NCI-H1092 (cell line): ENCODE data around the gene CFI.

Experiments
- DNase-seq: peaks from one replicate; lab custom pipeline; 2025; lab: John Stamatoyannopoulos, UW

The CFI gene

GRCh38 chr4:109730619-109731545 is 70.9 kb downstream of the CFI start:
- DNase-seq = no peak

GRCh38 chr4:109729718-109730618 is 71.8 kb downstream of the CFI start, which contains the start of gene PLA2G12A:
Gene PLA2G12A, minus strand, starts transcription at chr4:109730070. Its CDS starts 261 bp downstream, at chr4:109729809.
- peak; percentile 37 for DNase-seq

DNA sequence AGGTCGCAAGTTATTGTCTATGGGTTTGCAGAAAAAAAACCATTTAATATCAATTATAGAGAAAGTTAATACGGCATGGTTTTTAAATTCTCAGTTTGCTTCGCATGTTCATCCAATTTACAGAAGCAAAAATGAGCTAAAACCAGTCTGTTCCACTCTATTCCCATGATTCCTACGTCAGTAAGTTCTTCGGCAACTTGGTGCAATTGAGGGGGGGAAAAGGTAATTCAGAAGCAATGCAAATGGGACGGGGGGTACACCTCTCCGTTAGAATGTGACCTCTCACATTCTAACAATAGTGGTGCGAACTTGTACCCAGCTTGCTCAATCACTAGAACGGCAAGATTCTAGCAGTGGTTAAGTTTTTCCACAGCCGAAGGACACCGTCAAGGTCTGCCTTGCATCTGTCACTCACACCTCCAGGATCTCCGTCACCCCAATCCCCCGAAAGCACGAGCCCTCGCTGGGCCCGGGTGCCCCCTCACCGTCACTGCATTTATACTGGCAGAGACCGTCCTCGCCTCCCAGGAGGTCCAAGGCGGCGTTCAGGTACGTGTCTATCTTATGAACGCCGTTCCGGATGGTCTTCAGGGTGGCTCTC is 72.6 kb downstream of the CFI start:
- DNase-seq = no peak

DNA sequence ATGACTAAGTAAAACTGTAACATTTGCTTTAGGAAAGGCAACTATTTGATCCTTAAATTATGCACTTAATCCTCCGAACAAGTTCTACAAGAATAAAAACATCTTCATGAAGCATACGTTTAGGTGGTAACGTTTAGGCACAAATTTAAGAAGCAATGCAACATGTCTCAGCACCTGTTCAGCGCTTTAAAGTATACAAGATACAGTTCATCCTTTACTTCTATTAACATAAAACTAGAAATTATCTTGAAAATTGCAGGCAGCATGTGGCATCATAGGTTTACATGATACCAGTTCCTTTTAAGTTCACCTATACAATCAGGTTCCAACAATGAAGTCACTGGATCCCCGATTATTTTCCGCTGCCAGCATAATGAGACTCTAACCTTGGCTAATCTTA is 73.4 kb downstream of the CFI start:
- DNase-seq = no peak

- DNase-seq = no peak
Measured at GRCh38 chr4:109723110-109723509, 78.7 kb downstream of the CFI start.

- DNase-seq = no peak
Measured at GRCh38 chr4:109722357-109722756, 79.4 kb downstream of the CFI start.

- no peak for DNase-seq
Measured at GRCh38 chr4:109721033-109721432, 80.8 kb downstream of the CFI start.

GRCh38 chr4:109719604-109720003 is 82.2 kb downstream of the CFI start:
- no peak for DNase-seq

GRCh38 chr4:109718759-109719158 is 83.0 kb downstream of the CFI start:
- DNase-seq = no peak

DNA sequence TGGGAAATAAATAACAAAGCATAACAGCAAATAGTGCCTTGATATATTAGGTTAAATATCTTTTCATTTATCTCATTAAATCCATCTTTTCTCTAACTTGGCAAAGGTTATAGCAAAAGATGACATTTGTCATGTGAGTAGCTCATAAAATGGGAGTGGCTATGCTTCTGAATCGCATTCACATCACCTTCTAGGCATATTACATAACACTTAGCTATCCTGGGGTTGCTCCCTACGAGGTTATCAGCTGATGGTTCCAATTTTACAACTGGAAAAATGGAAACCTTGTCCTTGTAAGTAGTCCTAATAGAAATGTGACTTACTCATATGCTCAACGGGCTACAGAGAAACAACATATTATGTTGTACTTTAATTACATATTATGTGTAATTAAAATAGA is 88.3 kb downstream of the CFI start:
- DNase-seq = no peak

DNA sequence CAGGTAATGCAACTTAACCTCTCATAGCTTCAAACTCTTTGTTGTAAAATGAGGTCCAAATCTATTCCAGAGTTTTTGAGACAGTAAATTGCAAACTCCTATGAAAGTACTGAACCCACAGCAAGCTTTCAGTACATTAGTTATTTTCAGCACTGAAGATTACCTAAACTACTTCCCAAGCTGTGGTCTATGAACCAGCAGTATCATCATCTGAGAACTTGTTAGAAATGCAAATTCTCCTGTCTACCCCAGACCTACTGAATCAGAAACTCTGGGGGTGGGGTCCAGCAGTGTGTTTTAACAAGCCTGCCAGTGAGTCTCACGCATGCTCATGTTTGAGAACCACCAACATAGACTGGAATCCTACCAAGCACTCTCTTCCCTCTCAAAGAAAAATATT is 92.8 kb downstream of the CFI start:
- DNase-seq = no peak

- DNase-seq = no peak
Measured at GRCh38 chr4:109708435-109708834, 93.4 kb downstream of the CFI start.

DNA sequence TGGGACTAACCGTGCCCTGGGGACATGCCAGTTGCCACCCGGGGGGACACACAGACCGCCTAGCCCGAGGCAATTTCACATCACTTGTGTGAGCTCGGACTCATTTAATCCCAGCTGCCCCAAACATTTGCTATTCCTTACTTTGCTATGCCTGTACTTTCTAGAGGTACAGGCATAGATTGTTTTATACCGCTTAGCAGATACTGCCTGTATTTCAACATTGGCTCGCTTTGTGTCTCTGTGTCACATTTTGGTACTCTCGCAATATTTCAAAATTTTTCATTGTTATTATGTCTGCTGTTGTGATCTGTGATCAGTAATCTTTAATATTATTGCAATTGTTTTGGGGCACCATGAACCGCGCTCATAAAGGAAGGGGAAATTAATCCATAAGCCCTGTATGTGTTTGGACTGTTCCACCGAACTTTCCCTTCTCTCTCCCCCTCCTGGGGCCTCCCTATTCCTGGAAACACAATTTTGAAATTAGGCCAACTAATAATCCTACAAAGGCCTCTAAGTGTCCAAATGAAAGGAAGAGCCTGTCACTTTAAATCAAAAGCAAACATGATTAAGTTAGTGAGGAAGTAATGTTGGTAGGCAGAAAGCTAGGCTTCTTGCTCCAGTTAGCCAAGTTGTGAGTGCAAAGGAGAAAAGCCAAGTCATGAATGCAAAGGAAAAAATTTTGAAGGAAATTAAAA is 98.0 kb downstream of the CFI start:
- no peak for DNase-seq

GRCh38 chr4:109702950-109703663 is 98.7 kb downstream of the CFI start, which contains the start of gene CASP6:
Gene CASP6, minus strand, starts transcription at chr4:109703445. Its CDS starts 50 bp downstream, at chr4:109703395.
- DNase-seq = peak; percentile 56

DNA sequence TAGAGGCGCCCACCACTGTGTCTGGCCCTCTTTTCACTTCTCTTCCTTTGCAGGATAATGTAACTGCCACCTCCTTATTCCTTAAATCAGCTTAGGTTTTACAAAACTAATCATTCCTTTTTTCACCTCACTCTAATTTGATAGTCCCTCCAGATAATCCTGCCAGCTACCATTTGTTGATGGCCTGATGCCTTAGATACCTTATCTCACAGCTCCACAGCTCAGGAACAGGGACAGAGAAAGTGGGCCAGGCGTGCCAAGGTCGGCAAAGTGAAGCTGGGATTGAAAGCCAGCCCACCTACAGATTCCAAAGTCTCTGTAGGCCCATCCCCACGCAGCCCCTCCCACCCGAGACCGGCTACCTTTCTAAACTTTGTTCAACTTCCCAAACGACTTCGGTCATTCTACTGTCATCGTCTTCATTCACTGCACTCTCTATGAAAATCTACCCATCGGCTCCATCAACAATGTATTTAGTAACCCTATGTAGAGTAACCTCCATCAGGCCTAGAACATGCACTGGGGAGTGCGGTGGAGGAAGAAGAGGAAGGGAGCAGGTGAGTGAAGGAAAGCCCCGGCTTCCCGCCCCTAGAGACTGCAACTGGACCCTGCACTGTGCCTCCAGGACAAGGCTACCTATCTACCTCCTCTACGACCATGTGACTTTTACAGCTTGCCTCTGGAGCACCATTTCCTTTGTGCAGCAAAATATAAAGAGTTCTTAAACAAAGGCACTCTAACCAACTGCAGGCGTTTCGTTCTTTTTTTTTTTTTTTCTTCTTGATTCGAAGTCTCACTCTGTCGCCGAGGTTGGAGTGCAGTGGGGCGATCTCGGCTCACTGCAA is 100.0 kb downstream of the CFI start:
- DNase-seq = no peak

GRCh38 chr4:109699553-109700225 is 102.1 kb downstream of the CFI start:
- DNase-seq = no peak

DNA sequence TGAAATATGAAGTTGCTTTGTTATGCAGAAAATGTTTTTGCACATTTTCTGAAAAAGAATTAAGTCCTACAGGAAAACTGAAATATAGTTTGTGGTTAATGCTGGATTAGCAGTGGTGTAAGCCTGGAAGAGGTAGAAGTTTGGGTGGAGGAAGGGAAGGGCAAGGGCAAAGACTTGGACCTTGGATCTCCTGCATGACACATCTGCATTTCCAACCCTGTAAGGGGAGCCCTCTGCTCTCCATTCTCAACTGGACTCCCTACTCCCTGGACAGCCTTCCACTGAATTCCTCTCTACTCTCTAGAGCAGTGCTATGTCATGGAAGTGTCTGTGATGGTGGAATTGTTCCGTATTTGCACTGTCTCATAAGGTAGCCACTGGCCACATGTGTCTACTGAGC is 103.1 kb downstream of the CFI start:
- DNase-seq = no peak

DNA sequence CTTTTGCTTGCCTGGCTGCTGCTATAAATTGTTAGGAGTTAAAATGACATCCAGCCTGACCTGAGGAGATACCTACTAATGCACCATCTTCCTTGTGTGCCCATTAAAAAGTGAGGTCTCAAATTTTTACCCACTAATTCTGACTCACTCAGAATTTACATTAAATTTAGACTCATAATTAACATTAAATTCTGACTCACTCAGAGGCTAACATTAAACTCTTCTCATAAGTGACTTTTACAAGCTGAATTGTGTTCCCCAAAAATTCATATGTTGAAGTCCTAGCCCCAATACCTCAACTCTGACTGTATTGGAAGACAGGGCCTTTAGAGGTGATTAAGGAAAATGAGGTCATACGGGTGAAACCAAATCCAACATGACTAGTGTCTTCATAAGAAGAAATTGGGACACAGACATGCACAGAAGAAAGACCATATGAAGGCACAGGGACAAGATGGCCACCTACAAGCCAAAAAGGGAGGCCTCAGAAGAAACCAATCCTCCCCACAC is 110.3 kb downstream of the CFI start:
- DNase-seq = no peak
